ENCODE results near the gene VEZT. TPM values are rescaled to one million over a fixed set of nuclear protein-coding genes. Genes with fewer than 3 reads are reported as not detected.

The VEZT gene
- total RNA-seq, 1 donor from 2014 or later, result 126 TPM

DNA sequence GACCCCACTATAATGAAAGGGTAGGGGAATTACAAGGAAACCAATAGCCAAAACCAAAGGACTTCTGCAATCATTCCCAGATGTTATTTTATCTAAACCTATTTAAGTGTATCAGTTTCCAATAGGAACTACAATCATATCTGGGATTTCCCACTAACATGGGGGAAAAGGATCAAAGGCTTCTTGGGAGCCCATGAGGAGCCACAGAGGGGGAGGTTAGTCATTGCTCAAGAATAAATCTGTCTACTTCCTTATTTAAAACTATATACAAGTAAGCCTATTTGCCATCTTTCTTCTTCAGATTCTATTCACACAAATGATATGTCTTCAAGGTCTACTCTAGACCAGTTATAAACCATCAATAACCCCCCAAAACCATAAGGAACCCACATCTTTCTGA, 33.5 kb upstream of the VEZT start:
- H3K4me1 Mint-ChIP-seq (ENCODE audit: low read depth), result peaks cover 6% of the 10 kb centered on the region
- no peaks in the 10 kb centered on the region for H3K9me3 Mint-ChIP-seq (ENCODE audit: low read depth)
- peak overlapping the region; percentile 73 for H3K27ac Mint-ChIP-seq
- DNase-seq (ENCODE audit: low spot score, unreplicated experiment), result no peak
- H3K27me3 Mint-ChIP-seq, result no peaks in the 10 kb centered on the region
- H3K4me3 Mint-ChIP-seq (ENCODE audit: low read depth), result no peak overlapping the region
- peaks cover 10% of the 10 kb centered on the region for H3K36me3 Mint-ChIP-seq (ENCODE audit: insufficient read depth)
- TF ChIP-seq, protein P1, sequence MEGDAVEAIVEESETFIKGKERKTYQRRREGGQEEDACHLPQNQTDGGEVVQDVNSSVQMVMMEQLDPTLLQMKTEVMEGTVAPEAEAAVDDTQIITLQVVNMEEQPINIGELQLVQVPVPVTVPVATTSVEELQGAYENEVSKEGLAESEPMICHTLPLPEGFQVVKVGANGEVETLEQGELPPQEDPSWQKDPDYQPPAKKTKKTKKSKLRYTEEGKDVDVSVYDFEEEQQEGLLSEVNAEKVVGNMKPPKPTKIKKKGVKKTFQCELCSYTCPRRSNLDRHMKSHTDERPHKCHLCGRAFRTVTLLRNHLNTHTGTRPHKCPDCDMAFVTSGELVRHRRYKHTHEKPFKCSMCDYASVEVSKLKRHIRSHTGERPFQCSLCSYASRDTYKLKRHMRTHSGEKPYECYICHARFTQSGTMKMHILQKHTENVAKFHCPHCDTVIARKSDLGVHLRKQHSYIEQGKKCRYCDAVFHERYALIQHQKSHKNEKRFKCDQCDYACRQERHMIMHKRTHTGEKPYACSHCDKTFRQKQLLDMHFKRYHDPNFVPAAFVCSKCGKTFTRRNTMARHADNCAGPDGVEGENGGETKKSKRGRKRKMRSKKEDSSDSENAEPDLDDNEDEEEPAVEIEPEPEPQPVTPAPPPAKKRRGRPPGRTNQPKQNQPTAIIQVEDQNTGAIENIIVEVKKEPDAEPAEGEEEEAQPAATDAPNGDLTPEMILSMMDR (IDR thresholded peaks at IDR 0.05; ENCODE audit: unreplicated experiment), result no peak

- Mint-ChIP-seq H3K4me1 (ENCODE audit: low read depth) (peaks cover 6% of the 10 kb centered on the region), H3K27ac (no peak overlapping the region), H3K9me3 (ENCODE audit: low read depth) (no peaks in the 10 kb centered on the region), H3K36me3 (ENCODE audit: insufficient read depth) (peaks cover 10% of the 10 kb centered on the region), H3K4me3 (ENCODE audit: low read depth) (no peak overlapping the region), H3K27me3 (no peaks in the 10 kb centered on the region)
- TF ChIP-seq, protein P1 (IDR thresholded peaks at IDR 0.05; ENCODE audit: unreplicated experiment), result no peak
- no peak for DNase-seq (ENCODE audit: low spot score, unreplicated experiment)
Measured at GRCh38 chr12:95185072-95185471, 32.5 kb upstream of the VEZT start.

GRCh38 chr12:95185854-95186253, 31.8 kb upstream of the VEZT start:
- H3K36me3 Mint-ChIP-seq (ENCODE audit: insufficient read depth), result peaks cover 10% of the 10 kb centered on the region

GRCh38 chr12:95187865-95188415, 29.7 kb upstream of the VEZT start:
- Mint-ChIP-seq H3K4me1 (ENCODE audit: low read depth) (peaks cover 6% of the 10 kb centered on the region), H3K4me3 (ENCODE audit: low read depth) (no peak overlapping the region), H3K9me3 (ENCODE audit: low read depth) (no peaks in the 10 kb centered on the region), H3K27ac (peak overlapping the region; percentile 50), H3K36me3 (ENCODE audit: insufficient read depth) (peaks cover 13% of the 10 kb centered on the region), H3K27me3 (no peaks in the 10 kb centered on the region)
- TF ChIP-seq, protein P1 (IDR thresholded peaks at IDR 0.05; ENCODE audit: unreplicated experiment), result no peak
- DNase-seq (ENCODE audit: low spot score, unreplicated experiment), result no peak

More at GRCh38 chr12:95185854-95186253, 31.8 kb upstream of the VEZT start:
- Mint-ChIP-seq H3K27ac (no peak overlapping the region), H3K9me3 (ENCODE audit: low read depth) (no peaks in the 10 kb centered on the region), H3K4me3 (ENCODE audit: low read depth) (no peak overlapping the region), H3K4me1 (ENCODE audit: low read depth) (peaks cover 6% of the 10 kb centered on the region), H3K27me3 (no peaks in the 10 kb centered on the region)
- TF ChIP-seq, protein P1 (IDR thresholded peaks at IDR 0.05; ENCODE audit: unreplicated experiment), result no peak
- no peak for DNase-seq (ENCODE audit: low spot score, unreplicated experiment)

- Mint-ChIP-seq H3K4me3 (ENCODE audit: low read depth) (no peak overlapping the region), H3K27me3 (no peaks in the 10 kb centered on the region), H3K9me3 (ENCODE audit: low read depth) (no peaks in the 10 kb centered on the region), H3K4me1 (ENCODE audit: low read depth) (peaks cover 6% of the 10 kb centered on the region), H3K36me3 (ENCODE audit: insufficient read depth) (peaks cover 3% of the 10 kb centered on the region), H3K27ac (no peak overlapping the region)
- DNase-seq (ENCODE audit: low spot score, unreplicated experiment), result no peak
- TF ChIP-seq, protein P1 (IDR thresholded peaks at IDR 0.05; ENCODE audit: unreplicated experiment), result no peak
Measured at GRCh38 chr12:95191060-95191696, 26.4 kb upstream of the VEZT start.

All from progenitor cell of endocrine pancreas (in vitro differentiated cells).